HG02884 (cell line): ENCODE measurements around the gene GNG8.

Experiments
- ATAC-seq: cut with Tn5 transposase; IDR thresholded peaks from one replicate; pipeline ENCODE4 v1.9.1; 2021; ENCODE audit warnings: mild to moderate bottlenecking, moderate library complexity; ENCODE audit not compliant: unreplicated experiment

GNG8 gene

GRCh38 chr19:46635920-46636761, at the start of gene GNG8:
Gene GNG8 (minus strand): TSS chr19:46636202. CDS start chr19:46634682, 1,520 bp downstream.
- no peak for ATAC-seq

- ATAC-seq = no peak
These were observed 49.2 kb upstream of the GNG8 start for GRCh38 chr19:46685189-46685588.

- ATAC-seq = no peak
These were observed 42.2 kb upstream of the GNG8 start for GRCh38 chr19:46678110-46678732.

- ATAC-seq = no peak
These were observed 38.6 kb upstream of the GNG8 start for GRCh38 chr19:46674416-46675178.

GRCh38 chr19:46670813-46671212, 34.8 kb upstream of the GNG8 start:
- no peak for ATAC-seq

- no peak for ATAC-seq
These were observed 32.7 kb upstream of the GNG8 start for GRCh38 chr19:46668662-46669061.

- ATAC-seq = no peak
These were observed 29.1 kb upstream of the GNG8 start for GRCh38 chr19:46665072-46665471.

- no peak for ATAC-seq
These were observed 26.0 kb upstream of the GNG8 start for GRCh38 chr19:46661735-46662592.

- peak; percentile 87 for ATAC-seq
These were observed 25.2 kb upstream of the GNG8 start, which contains the start of gene DACT3 for GRCh38 chr19:46661020-46661731. Gene DACT3 (minus strand): TSS chr19:46661182. CDS start chr19:46661064, 118 bp downstream.

- ATAC-seq = no peak
These were observed 24.6 kb upstream of the GNG8 start for GRCh38 chr19:46660551-46661019.

- no peak for ATAC-seq
These were observed 24.1 kb upstream of the GNG8 start for GRCh38 chr19:46660008-46660517.

- ATAC-seq = no peak
These were observed 23.4 kb upstream of the GNG8 start for GRCh38 chr19:46659151-46660007.

GRCh38 chr19:46656541-46656940, 20.5 kb upstream of the GNG8 start:
- ATAC-seq = no peak

GRCh38 chr19:46654621-46655152, 18.7 kb upstream of the GNG8 start:
- no peak for ATAC-seq

GRCh38 chr19:46650445-46650844, 14.4 kb upstream of the GNG8 start:
- no peak for ATAC-seq

GRCh38 chr19:46648961-46649960, 13.3 kb upstream of the GNG8 start:
- no peak for ATAC-seq
